ENCODE results near the gene SLX1A. TPM values are rescaled to one million over a fixed set of nuclear protein-coding genes. Genes with fewer than 3 reads are reported as not detected.
"Not testable (repeated sequence)": the region's sequence is repeated elsewhere in the genome, so short reads cannot be mapped to it uniquely, and the experiment has no call there.

Gene SLX1A
- total and polyA plus RNA-seq, 10 of the 15 experiments (the other 5 are each of a cell fraction or from before 2014, with no cell fraction given), result 2.5 to 123 (median 28.9) TPM

DNA sequence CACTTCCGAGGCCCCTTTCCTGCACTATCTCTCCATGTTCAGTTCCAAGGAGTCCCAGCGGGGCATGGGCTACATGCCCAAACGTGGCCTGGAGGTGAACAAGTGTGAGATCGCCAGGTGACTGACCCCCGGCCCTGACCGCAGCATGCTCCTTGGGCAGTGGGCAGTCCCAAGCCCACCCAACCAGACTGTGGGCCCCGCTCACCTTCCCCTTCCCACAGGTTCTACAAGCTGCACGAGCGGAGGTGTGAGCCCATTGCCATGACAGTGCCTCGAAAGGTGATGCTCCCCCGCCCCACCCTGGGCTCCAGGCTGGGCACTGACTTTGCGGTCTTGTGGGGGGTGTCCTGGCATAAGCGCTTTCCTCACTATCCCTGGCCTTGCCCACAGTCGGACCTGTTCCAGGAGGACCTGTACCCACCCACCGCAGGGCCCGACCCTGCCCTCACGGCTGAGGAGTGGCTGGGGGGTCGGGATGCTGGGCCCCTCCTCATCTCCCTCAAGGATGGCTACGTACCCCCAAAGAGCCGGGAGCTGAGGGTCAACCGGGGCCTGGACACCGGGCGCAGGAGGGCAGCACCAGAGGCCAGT, 5.6 kb upstream of the SLX1A start:
- POLR2A ChIA-PET, result no interaction called here
- DNase-seq (ENCODE audit: low read depth, low spot score) (no peak), ATAC-seq (no peak), FAIRE-seq (no peak)
- in situ Hi-C loops (cut with MboI) (loop anchor here (10.0 kb wide), 2 partner anchors 447 to 507 kb away; partner anchors contain the start of gene SRCAP), intact Hi-C loops (cut with micrococcal nuclease; ENCODE audit: unreplicated experiment) (no loop called here)
- BruUV-seq (replicated peaks), result TSS peak; percentile 52
- TF ChIP-seq POU2F2 (IDR thresholded peaks at IDR 0.05; ENCODE audit: borderline replicate concordance, low read depth, low read length) (0 out of 3 replicates have a peak, but pooled peaks have one; percentile 31), EZH2 (IDR thresholded peaks at IDR 0.05; ENCODE audit: borderline replicate concordance, control insufficient read depth, low read depth, low read length) (no peak), ATF7 (IDR thresholded peaks at IDR 0.05; ENCODE audit: low read depth) (no peak), NFYA (IDR thresholded peaks at IDR 0.05; ENCODE audit: borderline replicate concordance, low read depth, low read length) (no peak), POLR2AphosphoS5 (IDR thresholded peaks at IDR 0.05; ENCODE audit: low read length) (peak; percentile 3; the same call in 1 of the 2 replicates), LARP7 (IDR thresholded peaks at IDR 0.05) (peak; percentile 16; the same call in 1 of the 2 replicates), MEF2B (IDR thresholded peaks at IDR 0.05; ENCODE audit: partially characterized antibody, poor library complexity, severe bottlenecking) (no peak), SMARCA5 (IDR thresholded peaks at IDR 0.05) (no peak), SREBF2 (IDR thresholded peaks at IDR 0.05; ENCODE audit: low read length) (no peak), POLR2A (IDR thresholded peaks at IDR 0.05; ENCODE audit: low read depth, low read length) (peak; percentile 62), NR2C2 (IDR thresholded peaks at IDR 0.05; ENCODE audit: borderline replicate concordance, control insufficient read depth, insufficient read length, low read depth) (no peak)
- SMC1A ChIA-PET (ENCODE audit: uncharacterized antibody, unreplicated experiment), result no interaction called here
- H3K27me3 ChIP-seq (replicated peaks in 1 of 2; ENCODE audit: control insufficient read depth in 2 of 2, insufficient read depth in 2 of 2, low read length in 1 of 2), result no peaks in the 10 kb centered on the region
- H3K4me2 ChIP-seq (ENCODE audit: control insufficient read depth, insufficient read depth), result peak overlapping the region; percentile 100
- H3K9me3 ChIP-seq (replicated peaks; ENCODE audit: control insufficient read depth, insufficient read depth, low read length), result no peaks in the 10 kb centered on the region
- H3K27ac ChIP-seq (ENCODE audit: control insufficient read depth, insufficient read depth), result peak overlapping the region; percentile 6; the same call in 1 of the 2 replicates
- H3K4me1 ChIP-seq (ENCODE audit: control insufficient read depth, insufficient read depth, low read length), result peaks cover 23% of the 10 kb centered on the region
- peaks cover 17 to 29% of the 10 kb centered on the region in 2 experiments for H3K36me3 ChIP-seq (ENCODE audit: control insufficient read depth in 2 of 2, insufficient read depth in 2 of 2, low read length in 1 of 2)
- peaks cover 52% of the 10 kb centered on the region for H3K79me2 ChIP-seq (ENCODE audit: control insufficient read depth, insufficient read depth, low read length)
- 76% methylated on average over 23 of the region's 23 CpGs for WGBS (ENCODE audit: insufficient coverage, insufficient replicate concordance, low lambda C conversion rate, missing lambda C conversion rate)
- CTCF ChIA-PET, result interaction anchor here (1.2 to 1.3 kb wide), 2 partner anchors 96 to 222 kb away, joined by 3 to 4 read pairs; partner anchors contain the start of gene TBX6
- H3K4me3 ChIP-seq, result peak overlapping the region; percentile 96; the same call in 1 of the 2 replicates
- no peak overlapping the region for H3K9ac ChIP-seq (ENCODE audit: control insufficient read depth, insufficient read depth, low read length)
- RAD21 ChIA-PET (ENCODE audit: unreplicated experiment), result no interaction called here
- no peak overlapping the region for H2AFZ ChIP-seq (ENCODE audit: control insufficient read depth, low read depth, low read length)
- H4K20me1 ChIP-seq (ENCODE audit: control insufficient read depth, insufficient read depth), result no peaks in the 10 kb centered on the region

GRCh38 chr16:30191158-30191557, 2.5 kb upstream of the SLX1A start:
- BruUV-seq (replicated peaks); H3K27me3 ChIP-seq (replicated peaks in 1 of 2; ENCODE audit: control insufficient read depth in 2 of 2, insufficient read depth in 2 of 2, low read length in 1 of 2); H4K20me1 ChIP-seq (ENCODE audit: control insufficient read depth, insufficient read depth); in situ Hi-C loops (cut with MboI); H3K4me2 ChIP-seq (ENCODE audit: control insufficient read depth, insufficient read depth); ATAC-seq; intact Hi-C loops (cut with micrococcal nuclease; ENCODE audit: unreplicated experiment); CTCF ChIA-PET; H3K9me3 ChIP-seq (replicated peaks; ENCODE audit: control insufficient read depth, insufficient read depth, low read length); SMC1A ChIA-PET (ENCODE audit: uncharacterized antibody, unreplicated experiment); H3K9ac ChIP-seq (ENCODE audit: control insufficient read depth, insufficient read depth, low read length); RAD21 ChIA-PET (ENCODE audit: unreplicated experiment); DNase-seq (ENCODE audit: low read depth, low spot score); H3K4me3 ChIP-seq; POLR2A ChIA-PET; FAIRE-seq; H3K27ac ChIP-seq (ENCODE audit: control insufficient read depth, insufficient read depth); H2AFZ ChIP-seq (ENCODE audit: control insufficient read depth, low read depth, low read length): not testable (repeated sequence)
- Histone ChIP-seq H3K79me2 (ENCODE audit: control insufficient read depth, insufficient read depth, low read length) (peaks cover 22% of the 10 kb centered on the region), H3K4me1 (ENCODE audit: control insufficient read depth, insufficient read depth, low read length) (peaks cover 17% of the 10 kb centered on the region), H3K36me3 (ENCODE audit: control insufficient read depth in 2 of 2, insufficient read depth in 2 of 2, low read length in 1 of 2) (peaks cover 17 to 22% of the 10 kb centered on the region in 2 experiments)
- WGBS (ENCODE audit: insufficient coverage, insufficient replicate concordance, low lambda C conversion rate, missing lambda C conversion rate), result 87% methylated on average over 6 of the region's 12 CpGs

DNA sequence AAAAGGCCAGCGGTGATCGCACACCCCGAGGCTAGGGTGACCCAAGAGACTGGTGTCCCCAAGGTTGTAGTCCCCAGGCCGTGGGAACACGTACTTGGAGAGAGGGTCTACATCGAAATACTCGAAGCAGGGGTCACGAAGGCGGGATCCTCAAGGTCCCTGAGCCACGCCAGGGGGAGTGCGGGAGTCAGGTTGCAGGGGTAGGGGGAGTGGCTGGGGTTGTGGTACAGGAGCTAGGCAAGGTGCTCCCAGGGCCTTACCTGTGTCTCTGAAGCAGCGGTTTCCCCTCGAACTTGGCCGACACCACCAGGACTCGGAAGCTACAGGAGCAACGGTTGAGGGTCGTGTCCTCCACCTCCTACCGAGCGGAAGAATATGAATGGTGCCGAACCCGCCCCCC, 577 bp upstream of the SLX1A start:
- H3K4me3 ChIP-seq; H3K4me1 ChIP-seq (ENCODE audit: control insufficient read depth, insufficient read depth, low read length); H3K79me2 ChIP-seq (ENCODE audit: control insufficient read depth, insufficient read depth, low read length); H3K27ac ChIP-seq (ENCODE audit: control insufficient read depth, insufficient read depth); BruUV-seq (replicated peaks); SMC1A ChIA-PET (ENCODE audit: uncharacterized antibody, unreplicated experiment); H3K36me3 ChIP-seq (ENCODE audit: control insufficient read depth in 2 of 2, insufficient read depth in 2 of 2, low read length in 1 of 2); H3K9ac ChIP-seq (ENCODE audit: control insufficient read depth, insufficient read depth, low read length); DNase-seq (ENCODE audit: low read depth, low spot score); POLR2A ChIA-PET; H3K4me2 ChIP-seq (ENCODE audit: control insufficient read depth, insufficient read depth); in situ Hi-C loops (cut with MboI); H4K20me1 ChIP-seq (ENCODE audit: control insufficient read depth, insufficient read depth); intact Hi-C loops (cut with micrococcal nuclease; ENCODE audit: unreplicated experiment); H3K27me3 ChIP-seq (replicated peaks in 1 of 2; ENCODE audit: control insufficient read depth in 2 of 2, insufficient read depth in 2 of 2, low read length in 1 of 2); FAIRE-seq; CTCF ChIA-PET; H2AFZ ChIP-seq (ENCODE audit: control insufficient read depth, low read depth, low read length); RAD21 ChIA-PET (ENCODE audit: unreplicated experiment); H3K9me3 ChIP-seq (replicated peaks; ENCODE audit: control insufficient read depth, insufficient read depth, low read length): not testable (repeated sequence)
- WGBS (ENCODE audit: insufficient coverage, insufficient replicate concordance, low lambda C conversion rate, missing lambda C conversion rate), result no CpG with 5 or more reads among the region's 21 CpGs
- peak; percentile 36 for ATAC-seq

Measured in GM12878 (cell line).